Measurements from ENCODE around the gene PDE4D.

DNA sequence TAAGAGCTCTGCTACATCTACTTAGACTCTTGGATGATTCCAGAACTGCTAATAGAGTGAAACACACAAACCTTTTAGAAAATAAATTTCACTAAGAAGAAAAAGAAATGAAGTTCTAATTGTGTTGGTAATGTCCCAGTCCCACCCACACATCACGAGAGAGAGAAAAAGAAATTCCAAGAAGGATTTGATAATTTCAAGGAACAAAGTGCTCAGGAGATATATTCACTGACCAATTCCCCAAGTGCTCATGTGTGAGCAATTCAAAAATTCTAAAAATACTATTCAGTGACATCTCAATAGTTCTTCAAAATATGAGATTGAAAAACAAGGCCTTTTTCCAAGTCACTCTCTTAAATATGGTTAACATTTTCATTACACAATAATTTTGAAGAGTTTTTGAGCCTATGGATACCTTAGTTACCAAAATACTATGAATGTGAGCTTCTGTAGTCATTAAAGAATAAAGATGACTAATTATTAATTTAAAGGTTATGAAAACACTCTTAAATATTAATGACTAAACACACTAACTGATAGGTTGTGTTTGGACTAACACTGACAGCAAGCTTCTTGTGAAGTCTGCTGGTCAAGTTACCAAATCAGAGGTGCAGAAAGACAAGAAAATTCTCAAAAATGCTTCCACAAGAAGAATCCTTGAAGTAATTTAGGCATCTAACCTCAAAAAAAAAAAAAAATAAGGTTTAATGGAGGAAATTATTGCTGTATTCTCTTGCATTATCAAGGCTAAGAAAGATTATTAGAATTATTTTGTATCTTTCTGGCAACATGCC is 245.3 kb downstream of the PDE4D start:
- TF ChIP-seq EZH2phosphoT487 (IDR thresholded peaks at IDR 0.05; ENCODE audit: insufficient read depth, low read depth) = no peak
- no peak for TF ChIP-seq EZH2 (IDR thresholded peaks at IDR 0.05; ENCODE audit: insufficient read depth, poor library complexity, severe bottlenecking)

All from GM23248 (cell line).